CD14-positive monocyte (primary cell): ENCODE data around the gene TIGD3. TPM values are rescaled to one million over a fixed set of nuclear protein-coding genes. Genes with fewer than 3 reads are reported as not detected.

ENCODE experiments used
- DNase-seq, 3 donors: peaks; one replicate each; pipeline ENCODE4 v3.0.0-alpha.2; 2011 to 2022
- H2AFZ ChIP-seq: 2 replicates; pipeline ENCODE4 v1.6.0; 2012; ENCODE audit warnings: mild to moderate bottlenecking, low read depth, low read length, inconsistent platforms; ENCODE audit not compliant: insufficient read depth, poor library complexity, severe bottlenecking
- H3K27ac ChIP-seq, 2 donors: 1 replicate in 1 of 2; 2 replicates in 1 of 2; pipeline ENCODE4 v1.5.1; 2012 to 2013; ENCODE audit warnings: low read length in 2 of 2, control low read depth in 1 of 2, inconsistent platforms in 1 of 2, low read depth in 1 of 2, mild to moderate bottlenecking in 1 of 2
- H3K27me3 ChIP-seq, 2 donors: one replicate each; pipeline versions ENCODE4 v1.6.0 to v1.6.1; 2011 to 2013; ENCODE audit warnings: low read length in 2 of 2; ENCODE audit not compliant: control insufficient read depth in 2 of 2, insufficient read depth in 2 of 2
- H3K36me3 ChIP-seq, 2 donors: replicated peaks in 1 of 2; 1 replicate in 1 of 2; 2 replicates in 1 of 2; pipeline versions ENCODE4 v1.5.1 to v1.6.1; 2012 to 2013; ENCODE audit warnings: low read length in 2 of 2, control low read depth in 1 of 2, inconsistent platforms in 1 of 2, mild to moderate bottlenecking in 1 of 2; ENCODE audit not compliant: insufficient read depth in 2 of 2, control insufficient read depth in 1 of 2
- H3K4me1 ChIP-seq, 2 donors: 1 replicate in 1 of 2; 2 replicates in 1 of 2; pipeline versions ENCODE4 v1.5.1 to v1.6.1; 2012 to 2013; ENCODE audit warnings: low read length in 2 of 2, control low read depth in 1 of 2, inconsistent platforms in 1 of 2, mild to moderate bottlenecking in 1 of 2, moderate library complexity in 1 of 2; ENCODE audit not compliant: insufficient read depth in 2 of 2, control insufficient read depth in 1 of 2
- H3K4me2 ChIP-seq: replicated peaks from 2 replicates; pipeline ENCODE3; 2012; ENCODE audit warnings: low read length, moderate library complexity, mild to moderate bottlenecking; ENCODE audit not compliant: poor library complexity, severe bottlenecking; ENCODE audit errors: extremely low read depth
- H3K4me3 ChIP-seq, 3 experiments: fragments of 200-600 bp in 1 of 3; sonication (generic) in 1 of 3; replicated peaks in 1 of 3; 1 replicate in 2 of 3; 2 replicates in 1 of 3; pipeline ENCODE4 v1.5.1; 2011 to 2013; ENCODE audit warnings: low read length in 3 of 3, mild to moderate bottlenecking in 3 of 3, control low read depth in 2 of 3, low read depth in 2 of 3, inconsistent platforms in 1 of 3, moderate library complexity in 1 of 3
- H3K79me2 ChIP-seq: 2 replicates; pipeline ENCODE4 v1.6.0; 2012; ENCODE audit warnings: mild to moderate bottlenecking, control low read depth, inconsistent platforms, low read length, moderate library complexity; ENCODE audit not compliant: insufficient read depth
- H3K9ac ChIP-seq: 2 replicates; pipeline ENCODE4 v1.6.0; 2017; ENCODE audit warnings: low read length, mild to moderate bottlenecking; ENCODE audit not compliant: insufficient read depth, poor library complexity, severe bottlenecking
- H3K9me3 ChIP-seq, 2 donors: replicated peaks in 1 of 2; 1 replicate in 1 of 2; 2 replicates in 1 of 2; pipeline versions ENCODE4 v1.5.1 to v1.6.1; 2012 to 2013; ENCODE audit warnings: low read length in 2 of 2, control low read depth in 1 of 2; ENCODE audit not compliant: control insufficient read depth in 1 of 2, insufficient read depth in 1 of 2
- H4K20me1 ChIP-seq: 2 replicates; pipeline ENCODE4 v1.6.0; 2012; ENCODE audit warnings: mild to moderate bottlenecking, low read length, control low read depth, moderate library complexity; ENCODE audit not compliant: insufficient read depth
- H3K27ac Mint-ChIP-seq, 7 donors: one replicate each; pipeline ENCODE4 v1.8.0; 2020; ENCODE audit warnings: mild to moderate bottlenecking in 7 of 7, mixed read lengths in 7 of 7, moderate library complexity in 6 of 7, inconsistent platforms in 2 of 7
- H3K27me3 Mint-ChIP-seq, 3 donors: one replicate each; pipeline ENCODE4 v1.8.0; 2021 to 2022; ENCODE audit warnings: low read depth in 3 of 3, mild to moderate bottlenecking in 3 of 3, mixed read lengths in 3 of 3, moderate library complexity in 3 of 3, inconsistent platforms in 1 of 3
- H3K36me3 Mint-ChIP-seq, 2 donors: one replicate each; pipeline ENCODE4 v1.8.0; 2020; ENCODE audit warnings: mixed read lengths in 2 of 2, inconsistent platforms in 1 of 2, mild to moderate bottlenecking in 1 of 2
- H3K4me1 Mint-ChIP-seq: one replicate; pipeline ENCODE4 v1.8.0; 2020; ENCODE audit warnings: mild to moderate bottlenecking, mixed read lengths
- H3K4me3 Mint-ChIP-seq, 2 donors: one replicate each; pipeline ENCODE4 v1.8.0; 2020; ENCODE audit warnings: mild to moderate bottlenecking in 2 of 2, mixed read lengths in 2 of 2, moderate library complexity in 1 of 2
- H3K9me3 Mint-ChIP-seq, 7 donors: one replicate each; pipeline ENCODE4 v1.8.0; 2020 to 2022; ENCODE audit warnings: mixed read lengths in 7 of 7, mild to moderate bottlenecking in 6 of 7, moderate library complexity in 6 of 7, inconsistent platforms in 2 of 7
- CTCF ChIP-seq: fragments of 200-600 bp; IDR thresholded peaks from one replicate; pipeline ENCODE4 v1.8.0; 2022; ENCODE audit warnings: antibody characterized with exemption, mild to moderate bottlenecking
- WGBS: methylation state at CpG from one replicate; pipeline ENCODE4 v1.1.5; 2013; ENCODE audit warnings: missing lambda C conversion rate; ENCODE audit not compliant: insufficient coverage; 5-methylcytosine and 5-hydroxymethylcytosine counted together
- intact Hi-C, 2 donors: fragments of 100-400 bp; cut with micrococcal nuclease; formaldehyde crosslinking; loops; one replicate each; pipeline versions ENCODE4 v1.15.0 to v1.15.1; 2023
- polyA plus RNA-seq, 3 donors: library from polyadenylated mRNA; depleted of rRNA in 1 of 3; unstranded in 2 of 3; stranded (reverse) in 1 of 3; fragments of 300-500 nt in 2 of 3; fragments of >200 nt in 1 of 3; fragmentation: Illumina TruSeq in 2 of 3; gene quantifications; 1 replicate in 2 of 3; 2 replicates in 1 of 3; pipeline ENCODE4 v1.2.3, GENCODE V29; 2012 to 2021

Gene TIGD3
- polyA plus RNA-seq, 3 donors, result 1.7 to 3.7 (median 2.8) TPM

- no peak for TF ChIP-seq CTCF
- Histone ChIP-seq H3K4me1 (peaks cover 21 to 24% of the 10 kb centered on the region in 2 donors), H3K4me2 (no peak overlapping the region), H3K79me2 (no peaks in the 10 kb centered on the region), H3K9ac (no peak overlapping the region), H4K20me1 (peaks cover 56% of the 10 kb centered on the region), H3K4me3 (no peak overlapping the region), H3K36me3 (peaks cover 58 to 81% of the 10 kb centered on the region in 2 donors), H2AFZ (no peak overlapping the region), H3K9me3 (no peaks in the 10 kb centered on the region), H3K27me3 (no peaks in the 10 kb centered on the region), H3K27ac (no peak overlapping the region)
- no peak for DNase-seq
- Mint-ChIP-seq H3K27ac (no peak overlapping the region), H3K27me3 (peaks cover 0 to 3% (median 0%) of the 10 kb centered on the region in 3 donors), H3K4me1 (peaks cover 19% of the 10 kb centered on the region), H3K4me3 (no peak overlapping the region), H3K9me3 (peaks cover 0 to 1% (median 0%) of the 10 kb centered on the region in 7 donors), H3K36me3 (peaks cover 62 to 85% of the 10 kb centered on the region in 2 donors)
- WGBS, result 94% methylated on average over 8 of the region's 10 CpGs
- intact Hi-C loops, result loop anchor here in 1 of 2 donors (5.0 kb wide), 1 partner anchor 33 kb away; no protein-coding TSS in a partner anchor
Measured at GRCh38 chr11:65399845-65400244, 45.3 kb downstream of the TIGD3 start.

GRCh38 chr11:65400307-65401072 lies 45.9 kb downstream of the TIGD3 start:
- Histone ChIP-seq H3K4me1 (peaks cover 21 to 24% of the 10 kb centered on the region in 2 donors), H4K20me1 (peaks cover 61% of the 10 kb centered on the region), H3K27ac (no peak overlapping the region), H3K36me3 (peaks cover 61 to 81% of the 10 kb centered on the region in 2 donors), H3K27me3 (no peaks in the 10 kb centered on the region), H3K79me2 (no peaks in the 10 kb centered on the region), H3K4me2 (no peak overlapping the region), H3K9ac (no peak overlapping the region), H3K9me3 (no peaks in the 10 kb centered on the region), H2AFZ (no peak overlapping the region), H3K4me3 (no peak overlapping the region)
- WGBS, result 96% methylated on average over 12 of the region's 17 CpGs
- DNase-seq, result no peak
- no peak for TF ChIP-seq CTCF
- H3K9me3 Mint-ChIP-seq, result peaks cover 0 to 1% (median 0%) of the 10 kb centered on the region in 7 donors
- H3K27me3 Mint-ChIP-seq, result peaks cover 0 to 3% (median 0%) of the 10 kb centered on the region in 3 donors
- peak overlapping the region in 1 of 7 donors; percentile 15 for H3K27ac Mint-ChIP-seq
- intact Hi-C loops, result loop anchor here in 1 of 2 donors (5.0 kb wide), 1 partner anchor 33 kb away; no protein-coding TSS in a partner anchor
- no peak overlapping the region for H3K4me3 Mint-ChIP-seq
- H3K4me1 Mint-ChIP-seq, result peaks cover 19% of the 10 kb centered on the region
- H3K36me3 Mint-ChIP-seq, result peaks cover 64 to 85% of the 10 kb centered on the region in 2 donors
